NCI-H510A treated with DMSO at 0.1 percent for 48 hours (cell line): ENCODE results near the gene B3GAT1.

Source experiments
- DNase-seq: peaks from one replicate; lab custom pipeline; 2025; lab: John Stamatoyannopoulos, UW

Gene B3GAT1

GRCh38 chr11:134409552-134410429 lies 2.3 kb downstream of the B3GAT1 start:
- DNase-seq: no peak

- no peak for DNase-seq
These were observed 4.1 kb downstream of the B3GAT1 start for GRCh38 chr11:134407923-134408322.

- no peak for DNase-seq
These were observed 4.7 kb downstream of the B3GAT1 start for GRCh38 chr11:134407321-134407828.

GRCh38 chr11:134406264-134407185 lies 5.5 kb downstream of the B3GAT1 start:
- DNase-seq: no peak

- no peak for DNase-seq
These were observed 6.2 kb downstream of the B3GAT1 start for GRCh38 chr11:134405841-134406240.

- no peak for DNase-seq
These were observed 6.6 kb downstream of the B3GAT1 start for GRCh38 chr11:134405436-134405835.

- DNase-seq: no peak
These were observed 7.3 kb downstream of the B3GAT1 start for GRCh38 chr11:134404575-134405341.

GRCh38 chr11:134402910-134403309 lies 9.1 kb downstream of the B3GAT1 start:
- no peak for DNase-seq

GRCh38 chr11:134401825-134402809 lies 9.9 kb downstream of the B3GAT1 start:
- DNase-seq: no peak

- DNase-seq: no peak
These were observed 12.0 kb downstream of the B3GAT1 start for GRCh38 chr11:134399996-134400395.

- DNase-seq: no peak
These were observed 12.8 kb downstream of the B3GAT1 start for GRCh38 chr11:134399293-134399654.

GRCh38 chr11:134398644-134399292 lies 13.3 kb downstream of the B3GAT1 start:
- DNase-seq: no peak

GRCh38 chr11:134398079-134398444 lies 14.0 kb downstream of the B3GAT1 start:
- no peak for DNase-seq

- DNase-seq: no peak
These were observed 14.6 kb downstream of the B3GAT1 start for GRCh38 chr11:134397304-134398078.

GRCh38 chr11:134395002-134395401 lies 17.0 kb downstream of the B3GAT1 start:
- no peak for DNase-seq

GRCh38 chr11:134394311-134394710 lies 17.7 kb downstream of the B3GAT1 start:
- DNase-seq: no peak

- DNase-seq: no peak
These were observed 18.4 kb downstream of the B3GAT1 start for GRCh38 chr11:134393638-134394037.

- no peak for DNase-seq
These were observed 19.0 kb downstream of the B3GAT1 start for GRCh38 chr11:134392953-134393615.

GRCh38 chr11:134391656-134392055 lies 20.4 kb downstream of the B3GAT1 start:
- no peak for DNase-seq
